Dermis blood vessel endothelial cell (primary cell): Measurements from ENCODE around the gene ZIC1. TPM values are rescaled to one million over a fixed set of nuclear protein-coding genes. Genes with fewer than 3 reads are reported as not detected.

Experiments
- DNase-seq: peaks from one replicate; pipeline ENCODE4 v3.0.0; 2010
- total RNA-seq: library from RNA; depleted of rRNA; stranded (reverse); fragments of >200 nt; gene quantifications from 2 replicates; pipeline ENCODE4 v1.2.3, GENCODE V29; 2014

The ZIC1 gene
- under 0.01 TPM in 1 of 2 replicates, not detected in the other for total RNA-seq

GRCh38 chr3:147409143-147410115, at the start of gene ZIC1:
TSS of gene ZIC1 (plus strand) at chr3:147409365. CDS start at chr3:147410113, 748 bp downstream.
- DNase-seq: no peak

- DNase-seq: no peak
These were observed 49.1 kb upstream of the ZIC1 start for GRCh38 chr3:147360051-147360439.

GRCh38 chr3:147360646-147361453, 48.3 kb upstream of the ZIC1 start:
- DNase-seq: peak; percentile 16

GRCh38 chr3:147361454-147362420, 47.4 kb upstream of the ZIC1 start:
- DNase-seq: peak; percentile 43

DNA sequence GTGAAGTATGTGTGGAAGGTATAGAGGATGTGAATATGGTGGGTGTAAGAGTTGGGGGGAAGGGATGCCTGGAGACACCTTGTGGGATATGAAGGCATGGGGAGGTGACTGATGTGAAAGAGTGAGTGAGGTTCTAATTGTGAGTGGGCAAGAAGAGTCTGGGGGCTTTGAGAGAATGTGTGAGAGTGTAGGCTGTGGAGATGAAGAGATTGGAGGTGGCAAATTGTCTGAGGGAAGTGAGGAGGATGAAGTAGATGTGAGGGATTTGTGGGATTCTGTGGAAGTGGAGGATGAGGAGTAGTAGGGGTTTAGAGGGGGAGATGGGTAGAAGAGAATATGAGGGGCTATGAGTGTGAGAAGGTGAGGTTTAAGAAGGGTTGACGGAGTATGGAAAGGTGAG, 44.4 kb upstream of the ZIC1 start:
- DNase-seq: no peak

DNA sequence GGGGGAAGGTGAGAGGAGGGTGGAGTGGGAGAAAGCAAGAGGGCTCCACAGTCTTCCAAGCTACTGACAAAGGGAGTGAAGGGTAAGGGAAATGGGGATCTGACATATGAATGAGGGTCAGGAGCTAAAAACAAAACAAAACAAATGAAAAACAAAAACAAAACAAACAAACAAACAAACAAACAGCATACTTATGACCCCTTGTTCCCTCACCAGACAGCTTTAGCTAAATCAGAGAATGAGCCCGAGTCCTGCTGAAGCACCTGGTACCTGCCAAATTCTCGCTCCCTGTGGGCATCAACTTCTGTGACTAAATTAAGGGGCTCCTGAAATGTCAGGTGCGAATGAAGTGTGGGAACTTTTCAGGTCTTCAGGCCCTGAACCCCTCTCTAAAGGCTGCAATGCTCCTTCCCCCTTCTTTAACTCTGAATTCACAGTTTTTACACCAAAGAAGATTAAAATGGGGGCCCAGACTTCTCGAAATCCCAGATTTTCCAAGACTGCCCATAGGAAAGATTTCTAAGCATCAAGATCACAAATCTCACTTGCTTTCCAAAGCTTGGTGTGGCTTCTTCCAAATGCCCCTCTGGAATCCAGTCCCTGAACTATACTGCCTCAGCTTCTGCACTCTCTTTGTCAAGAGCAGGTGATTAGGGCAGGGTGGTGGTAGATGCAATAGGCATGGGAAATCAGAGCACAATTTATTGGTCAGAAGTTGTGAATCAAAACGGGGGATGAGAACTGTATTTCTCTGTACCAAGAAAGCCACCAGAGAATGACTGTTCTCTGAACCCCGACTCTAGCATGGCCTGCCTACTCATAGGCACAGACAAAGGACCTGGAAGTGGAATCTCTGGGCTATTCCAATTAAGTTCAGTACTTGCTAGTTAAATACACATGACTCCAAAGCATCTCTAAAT, 43.7 kb upstream of the ZIC1 start:
- no peak for DNase-seq

- no peak for DNase-seq
These were observed 41.5 kb upstream of the ZIC1 start for GRCh38 chr3:147367676-147368075.

DNA sequence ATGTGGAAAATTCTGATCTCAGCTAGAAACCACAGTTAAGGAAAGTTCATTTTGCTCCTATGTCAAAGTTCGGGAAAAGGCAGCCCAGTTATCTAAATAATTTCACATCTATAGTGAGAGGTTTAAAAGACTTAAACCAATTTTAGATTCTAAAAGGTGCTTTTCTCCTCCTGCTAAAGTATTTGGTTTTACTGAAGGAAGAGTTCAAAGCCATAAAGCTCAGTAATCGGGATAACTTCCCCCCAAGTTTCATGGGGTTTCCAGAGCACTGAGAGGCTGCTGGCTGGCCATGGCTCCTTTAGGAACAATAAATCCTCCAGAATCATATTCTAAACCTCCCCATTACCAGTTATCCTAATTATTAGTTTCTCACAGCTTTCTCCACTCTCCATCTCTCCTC, 41.0 kb upstream of the ZIC1 start:
- no peak for DNase-seq

DNA sequence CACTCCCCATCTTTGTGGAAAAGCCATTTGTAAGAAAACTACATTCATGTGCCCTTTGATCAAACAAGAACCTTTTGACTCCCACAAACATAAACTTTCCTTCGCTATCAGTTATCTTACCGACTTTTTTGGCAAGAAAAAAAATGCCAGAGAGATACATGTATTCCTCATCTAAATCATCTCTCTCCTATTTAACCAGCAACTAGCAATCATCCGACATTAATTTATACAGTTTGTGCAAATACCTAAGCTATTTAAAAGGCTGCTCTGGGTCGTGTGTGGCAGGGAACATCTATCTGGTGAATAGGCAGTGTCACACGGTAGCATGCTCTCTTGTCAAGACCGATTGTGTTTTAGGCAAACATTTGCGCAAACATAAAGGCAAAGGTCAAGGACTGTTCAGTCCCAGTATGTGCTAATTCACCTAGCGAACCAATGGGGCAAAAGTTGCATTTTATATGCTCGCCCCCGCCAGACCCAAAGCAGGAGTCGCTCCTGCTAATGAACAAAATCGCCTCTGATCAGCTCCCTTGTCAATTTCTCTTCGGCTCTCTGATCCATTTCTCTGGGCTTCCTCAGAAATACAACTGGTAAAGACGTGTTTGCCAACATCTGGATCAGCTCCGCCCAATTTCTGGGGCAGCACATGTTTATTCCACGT, 40.5 kb upstream of the ZIC1 start:
- no peak for DNase-seq

DNA sequence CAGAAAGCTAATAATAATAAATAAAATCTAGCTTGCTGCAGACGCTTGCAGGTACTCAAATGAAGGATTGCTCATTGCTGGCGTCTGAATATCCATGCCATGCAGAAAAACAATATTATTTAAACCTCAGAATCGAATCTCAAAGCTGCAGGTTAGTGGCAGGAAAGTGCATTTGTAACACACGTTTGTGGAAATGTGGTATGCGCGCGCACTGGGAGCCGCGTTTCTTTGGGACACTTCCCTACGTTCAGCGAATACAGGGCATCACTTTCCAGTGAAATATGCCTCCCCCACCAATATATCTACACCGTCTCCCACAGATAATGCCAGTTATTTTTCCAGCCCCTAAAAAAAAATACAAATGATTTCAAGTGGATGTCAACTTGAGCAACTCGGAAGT, 39.9 kb upstream of the ZIC1 start:
- no peak for DNase-seq

GRCh38 chr3:147369661-147370123, 39.5 kb upstream of the ZIC1 start:
- DNase-seq: no peak

DNA sequence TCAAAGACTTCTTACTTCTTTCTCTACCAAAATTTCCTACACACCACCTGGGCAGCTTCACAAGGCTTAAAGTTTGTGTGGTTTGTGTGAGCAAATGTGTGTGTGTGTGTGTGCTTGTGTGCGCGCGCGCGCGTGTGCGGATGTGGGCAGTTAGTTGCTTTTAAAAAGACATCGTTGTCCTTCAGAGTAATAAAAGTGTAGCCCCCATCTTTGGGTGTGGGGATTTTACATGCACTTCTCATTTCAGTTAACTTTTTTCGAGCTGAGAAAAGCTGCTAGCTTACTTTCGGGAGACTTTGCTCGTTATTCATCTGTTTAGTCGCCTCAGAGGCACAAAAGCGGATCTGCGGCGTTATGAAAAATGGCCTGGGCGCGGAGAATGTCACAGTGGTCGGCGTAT, 38.8 kb upstream of the ZIC1 start:
- no peak for DNase-seq

- no peak for DNase-seq
These were observed 38.0 kb upstream of the ZIC1 start for GRCh38 chr3:147371140-147371539.

DNA sequence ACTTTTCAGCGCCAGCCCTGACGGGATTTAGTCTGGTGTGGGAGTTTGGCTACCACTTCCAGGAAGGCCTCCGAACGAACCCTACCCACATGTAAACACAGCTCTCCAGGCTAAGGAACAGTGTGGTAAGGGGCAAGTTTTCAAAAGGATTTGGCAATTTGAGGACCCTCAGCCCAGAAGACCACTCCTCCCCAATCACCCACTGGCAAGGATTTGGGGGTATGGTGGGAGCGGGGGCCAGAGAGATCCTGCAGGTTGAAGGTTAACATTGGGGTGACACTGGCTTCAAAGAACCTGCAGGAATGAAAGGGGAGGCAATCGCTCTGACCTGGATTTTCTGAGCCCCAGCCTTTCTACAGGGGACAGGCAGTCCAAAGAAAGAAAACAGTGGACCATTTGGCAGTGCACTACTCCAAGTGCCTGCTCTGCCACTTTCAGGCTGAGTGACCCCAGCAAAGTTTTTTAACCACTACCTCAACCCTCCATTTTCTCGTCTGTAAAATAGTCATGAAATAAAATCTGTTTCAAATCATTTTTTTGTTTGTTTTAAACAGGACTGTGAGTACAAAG, 37.3 kb upstream of the ZIC1 start:
- no peak for DNase-seq

DNA sequence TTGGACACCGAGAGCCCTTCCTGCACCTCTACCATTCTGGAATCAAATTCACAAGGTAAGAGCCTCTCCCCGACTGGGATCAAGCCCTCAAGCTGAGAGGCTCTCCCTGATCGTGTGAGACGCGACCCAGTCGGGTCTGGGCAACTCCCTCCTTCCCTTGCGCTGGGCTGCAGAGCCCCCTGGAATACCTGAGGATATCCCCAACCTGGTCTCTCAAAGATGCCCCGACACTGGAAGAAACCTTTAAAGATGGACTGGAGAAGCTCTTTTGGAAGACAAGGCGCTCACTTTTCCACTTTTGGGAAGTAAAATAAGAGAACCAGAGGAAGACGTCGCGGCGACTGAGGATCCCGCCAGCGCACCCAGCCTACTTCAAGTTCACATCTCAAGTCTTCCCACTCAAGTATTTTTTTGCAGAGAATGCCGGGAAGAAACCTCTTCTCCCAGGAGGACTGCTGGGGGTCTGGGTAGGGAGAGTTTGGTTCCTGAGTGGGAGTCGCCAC, 36.6 kb upstream of the ZIC1 start:
- no peak for DNase-seq

DNA sequence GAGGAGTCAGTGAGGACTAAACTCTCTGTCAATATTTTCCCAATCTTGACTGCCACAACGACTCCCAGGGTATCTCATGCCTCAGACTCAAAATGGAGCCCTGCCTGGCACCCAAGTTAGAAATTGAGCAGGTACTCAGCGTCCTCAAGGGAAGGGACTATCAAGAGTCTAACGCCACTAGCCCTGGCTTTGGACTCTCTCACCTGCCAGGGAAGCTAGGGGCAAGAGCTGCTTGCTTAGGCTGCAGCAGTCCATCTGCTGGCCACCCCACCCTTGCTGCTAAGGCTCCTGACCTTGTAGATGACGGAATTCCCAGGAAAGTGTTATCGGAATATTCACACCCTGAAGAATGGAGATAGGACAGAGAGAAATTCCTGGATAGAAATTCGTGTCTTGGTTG, 35.9 kb upstream of the ZIC1 start:
- DNase-seq: no peak

- DNase-seq: no peak
These were observed 31.5 kb upstream of the ZIC1 start for GRCh38 chr3:147377412-147378367.

- DNase-seq: no peak
These were observed 29.5 kb upstream of the ZIC1 start for GRCh38 chr3:147379651-147380050.
